Fibroblast of villous mesenchyme (primary cell): ENCODE measurements around the gene FOXL2. TPM values are rescaled to one million over a fixed set of nuclear protein-coding genes. Genes with fewer than 3 reads are reported as not detected.

ENCODE experiments used
- DNase-seq: peaks from one replicate; pipeline ENCODE4 v3.0.0-alpha.2; 2010; ENCODE audit warnings: low read depth
- H3K4me3 ChIP-seq: 2 replicates; pipeline ENCODE4 v1.5.1; 2011; ENCODE audit warnings: low read depth, mild to moderate bottlenecking, low read length
- CTCF ChIP-seq: IDR thresholded peaks from 2 replicates; pipeline ENCODE4 v1.5.1; 2012; ENCODE audit warnings: low read depth, mild to moderate bottlenecking, low read length; ENCODE audit not compliant: insufficient read depth
- total RNA-seq: library from RNA; depleted of rRNA; stranded (reverse); fragments of >200 nt; gene quantifications from 2 replicates; pipeline ENCODE4 v1.2.3, GENCODE V29; 2012

FOXL2 gene
- total RNA-seq: 49.7 and 52.8 TPM in 2 replicates

- no peak for TF ChIP-seq CTCF
- peak; percentile 93 for DNase-seq
- peak within 1 kb of the TSS; percentile 59 for H3K4me3 ChIP-seq
Observed at GRCh38 chr3:138946663-138947494, at the start of gene FOXL2, which contains the start of gene FOXL2NB. TSS of gene FOXL2 (minus strand) at chr3:138947137. CDS start at chr3:138946722, 415 bp downstream. TSS of gene FOXL2NB (plus strand) at chr3:138947217. CDS start at chr3:138947365, 148 bp downstream.

- H3K4me3 ChIP-seq: no peak overlapping the region
- TF ChIP-seq CTCF: no peak
- DNase-seq: no peak
Observed at GRCh38 chr3:138995706-138996105, 48.8 kb upstream of the FOXL2 start.

GRCh38 chr3:138987181-138987580, 40.2 kb upstream of the FOXL2 start:
- DNase-seq: no peak
- TF ChIP-seq CTCF: no peak
- no peak overlapping the region for H3K4me3 ChIP-seq

- H3K4me3 ChIP-seq: no peak overlapping the region
- no peak for DNase-seq
- no peak for TF ChIP-seq CTCF
Observed at GRCh38 chr3:138985932-138986331, 39.0 kb upstream of the FOXL2 start.

GRCh38 chr3:138984816-138985215, 37.9 kb upstream of the FOXL2 start:
- no peak for TF ChIP-seq CTCF
- DNase-seq: no peak
- no peak overlapping the region for H3K4me3 ChIP-seq

- TF ChIP-seq CTCF: no peak
- H3K4me3 ChIP-seq: no peak overlapping the region
- DNase-seq: no peak
Observed at GRCh38 chr3:138976047-138976446, 29.1 kb upstream of the FOXL2 start.

GRCh38 chr3:138975351-138975750, 28.4 kb upstream of the FOXL2 start:
- no peak for TF ChIP-seq CTCF
- no peak for DNase-seq

More at GRCh38 chr3:138975351-138975750, 28.4 kb upstream of the FOXL2 start:
- no peak overlapping the region for H3K4me3 ChIP-seq
